NCI-H1417 (cell line): ENCODE data around the gene GCN1.

Source experiments
- DNase-seq, 3 experiments: peaks; one replicate each; lab custom pipeline; 2025; lab: John Stamatoyannopoulos, UW

Gene GCN1

DNA sequence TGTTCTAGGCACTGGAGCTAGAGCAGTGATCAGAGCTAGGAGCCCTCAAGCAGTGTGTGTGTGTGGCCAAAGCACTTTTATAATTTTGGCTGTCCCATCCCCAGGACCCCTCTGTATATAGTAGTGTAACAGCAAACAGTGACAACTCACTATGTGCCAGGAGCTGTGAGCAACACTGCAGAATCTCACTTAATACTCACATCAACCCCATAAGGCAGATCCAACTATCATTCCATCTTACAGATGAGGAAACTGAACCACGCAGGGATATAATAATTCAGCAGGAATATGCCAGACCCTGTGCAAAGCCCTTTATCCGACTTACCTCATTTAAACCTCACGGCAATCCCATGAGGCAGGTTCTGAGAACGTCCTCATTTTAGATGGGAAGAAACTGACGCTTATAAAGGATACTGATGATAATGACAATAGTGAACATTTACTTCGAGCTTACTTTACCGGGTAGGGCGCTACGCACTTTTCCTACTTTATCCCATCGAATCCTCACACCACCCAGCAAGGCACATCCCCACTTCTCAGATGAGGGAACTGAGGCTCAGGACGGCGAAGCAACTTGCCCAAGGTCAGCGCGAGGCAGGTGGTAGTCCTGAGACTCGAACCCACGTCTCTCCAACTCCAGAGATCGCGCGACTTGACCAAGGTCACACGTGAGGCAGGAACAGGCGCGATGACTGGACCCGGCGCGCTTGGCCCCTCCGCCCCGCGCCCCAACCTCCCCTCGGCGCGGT lies 78.6 kb downstream of the GCN1 start:
- DNase-seq = peak; percentile 26 to 39 (median 34)

GRCh38 chr12:120115066-120115465 lies 79.4 kb downstream of the GCN1 start:
- no peak for DNase-seq

GRCh38 chr12:120110550-120111501 lies 83.7 kb downstream of the GCN1 start:
- no peak for DNase-seq

- DNase-seq = no peak
Measured at GRCh38 chr12:120109570-120110267, 84.8 kb downstream of the GCN1 start.

GRCh38 chr12:120106151-120106550 lies 88.4 kb downstream of the GCN1 start:
- no peak for DNase-seq

GRCh38 chr12:120103371-120103770 lies 91.1 kb downstream of the GCN1 start:
- DNase-seq = no peak

DNA sequence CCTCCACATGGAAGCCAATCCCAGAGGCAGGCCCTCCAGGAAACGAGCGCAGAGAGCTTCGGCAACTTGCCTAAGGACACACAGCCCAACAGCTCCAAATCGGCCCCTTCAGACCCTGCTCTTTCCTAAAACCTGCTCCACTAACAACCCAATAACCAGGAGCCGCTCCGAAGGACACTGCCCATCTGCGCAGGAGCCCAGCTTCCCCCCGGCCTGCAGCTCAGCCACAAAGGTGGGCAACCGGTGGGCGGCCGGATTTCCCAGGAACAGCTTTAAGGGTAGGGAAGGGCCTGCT lies 91.5 kb downstream of the GCN1 start:
- DNase-seq = no peak

DNA sequence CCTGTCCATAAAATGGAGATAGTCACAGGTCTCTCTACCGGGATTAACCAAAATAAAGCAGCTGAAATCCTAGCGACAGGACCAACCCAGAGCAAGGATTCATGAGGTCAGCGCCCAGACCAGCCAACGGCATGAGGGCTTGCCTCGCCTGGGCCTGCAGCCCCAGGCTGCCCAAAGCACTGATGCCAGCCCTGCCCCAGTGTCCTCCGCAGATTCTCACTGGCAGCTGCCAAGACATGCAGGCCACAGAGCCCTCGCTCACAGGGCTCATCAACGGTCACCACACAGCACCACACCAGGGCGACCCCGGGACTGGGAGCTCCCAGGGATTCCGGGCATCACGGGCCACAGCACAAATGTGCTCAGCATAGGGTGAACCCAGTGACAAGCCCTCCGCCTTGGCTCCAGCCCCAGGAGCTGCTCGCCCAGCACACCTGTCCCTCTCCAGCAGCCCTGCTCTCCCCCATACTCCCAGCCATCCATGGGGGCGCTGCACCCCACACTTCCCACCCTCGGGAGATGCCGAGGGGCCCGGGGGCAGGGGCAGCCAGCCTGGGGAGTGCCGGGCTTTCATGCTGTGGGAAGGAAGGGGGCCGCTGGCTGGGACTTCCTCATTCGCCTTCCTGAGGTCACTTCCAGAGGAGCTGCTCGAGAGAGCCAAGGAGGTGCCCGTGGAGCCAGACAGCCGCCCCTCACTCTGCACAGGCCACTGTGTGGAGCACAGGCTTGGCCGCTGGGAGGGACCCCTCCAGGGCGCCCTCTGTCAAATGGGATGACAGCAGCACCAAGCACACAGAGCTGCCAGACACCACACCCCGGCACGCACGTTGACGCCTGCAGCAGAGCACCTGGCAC lies 92.1 kb downstream of the GCN1 start:
- no peak for DNase-seq

GRCh38 chr12:120101617-120102016 lies 92.9 kb downstream of the GCN1 start:
- DNase-seq = no peak

- DNase-seq = no peak
Measured at GRCh38 chr12:120101182-120101581, 93.3 kb downstream of the GCN1 start.

DNA sequence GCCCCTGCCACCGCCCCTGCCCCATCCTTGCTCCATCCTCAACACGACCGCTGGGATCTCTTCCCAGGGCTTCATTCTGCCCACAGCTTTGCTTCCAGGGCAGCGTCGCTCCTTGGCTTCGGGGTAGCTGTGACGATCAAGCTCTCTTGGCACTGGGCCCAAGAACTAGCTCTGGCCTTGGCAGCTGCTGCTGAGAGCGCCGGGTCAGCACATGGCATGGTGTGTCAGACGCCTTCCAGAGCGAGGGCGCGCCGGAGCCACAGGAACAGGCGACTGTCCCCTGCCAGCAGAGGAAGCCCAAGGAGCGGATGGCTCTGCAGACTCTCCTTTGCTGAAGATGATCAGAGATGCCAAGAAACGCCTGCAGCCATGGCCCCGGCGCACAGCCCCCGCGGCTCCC lies 93.9 kb downstream of the GCN1 start:
- DNase-seq = peak in 1 of 3 experiments; percentile 28

DNA sequence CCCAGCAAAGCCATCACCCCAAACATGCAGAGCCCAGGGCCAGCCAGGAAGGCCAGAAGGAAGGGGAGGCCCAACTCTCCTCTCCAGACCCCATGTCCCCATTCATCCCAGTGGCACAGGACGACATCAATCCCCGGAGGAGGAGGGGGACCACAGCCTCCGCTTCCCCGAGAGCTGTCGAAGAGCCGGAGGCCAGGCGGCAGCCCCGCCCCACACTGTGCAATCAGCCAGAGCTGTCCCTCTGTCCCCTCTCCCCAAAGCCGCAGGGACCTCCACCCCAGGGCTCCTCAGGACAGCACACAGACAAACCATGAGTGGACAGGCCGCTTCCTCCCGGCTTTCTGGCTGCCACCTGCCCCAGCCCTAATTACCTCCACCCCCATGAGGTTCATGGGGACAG lies 94.8 kb downstream of the GCN1 start:
- no peak for DNase-seq

DNA sequence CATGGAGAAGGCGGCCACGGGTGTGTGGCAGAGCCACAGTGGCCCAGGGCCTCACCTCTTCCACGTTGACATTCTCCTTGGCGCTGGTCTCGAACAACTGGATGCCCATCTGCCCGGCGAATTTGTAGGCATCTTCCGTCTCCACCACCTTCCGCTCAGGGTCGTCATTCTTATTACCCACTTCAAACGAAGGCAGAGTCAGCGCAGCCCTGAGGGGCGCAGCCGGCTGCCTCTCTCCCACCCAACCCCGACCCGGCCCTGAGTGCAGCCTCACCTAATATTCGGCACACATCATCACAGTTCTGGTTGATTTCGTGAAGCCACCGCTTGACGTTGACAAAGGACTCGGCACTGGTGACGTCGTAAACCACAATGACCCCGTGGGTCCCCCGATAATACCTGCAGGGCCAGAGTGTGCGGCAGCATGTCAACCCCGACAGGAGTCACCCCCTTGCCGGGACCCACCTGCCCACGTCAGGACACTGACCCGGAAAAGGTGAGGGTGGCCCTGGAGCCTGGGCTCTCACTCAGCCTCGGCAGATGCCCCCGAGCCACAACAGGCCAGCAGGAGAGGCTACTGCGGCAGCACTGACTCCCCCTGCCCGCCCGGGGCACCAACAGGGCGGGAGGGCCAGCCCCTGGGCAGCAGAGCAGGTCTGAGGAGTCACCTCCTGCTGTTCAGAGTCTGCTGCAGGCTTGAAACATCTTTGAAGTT lies 95.6 kb downstream of the GCN1 start:
- DNase-seq = no peak

DNA sequence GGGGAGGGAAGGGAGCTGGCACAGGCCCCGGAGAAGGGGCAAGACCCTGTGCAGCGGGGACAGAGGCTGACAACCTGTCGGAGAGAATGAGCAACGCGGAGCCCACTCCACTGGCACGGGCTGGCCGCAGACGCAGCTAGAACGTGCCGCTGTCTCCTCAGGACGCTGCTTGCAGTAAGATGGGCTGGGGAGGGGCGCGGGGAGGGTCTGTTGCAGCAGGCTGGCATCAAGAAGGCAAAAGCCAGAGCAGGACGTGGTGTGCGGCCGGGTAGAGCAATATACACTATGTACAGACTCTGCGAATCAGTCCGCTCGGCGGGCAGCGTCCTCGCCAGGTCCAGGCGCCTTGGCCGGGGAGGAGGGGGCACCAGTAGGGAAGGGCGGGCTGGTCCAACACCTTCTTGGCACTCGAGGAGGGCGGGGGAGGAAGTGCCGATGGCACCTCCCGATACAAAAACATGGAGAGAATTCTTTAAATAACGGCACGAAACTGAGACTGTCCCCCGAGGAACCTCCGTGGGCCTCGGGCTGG lies 97.8 kb downstream of the GCN1 start:
- no peak for DNase-seq

DNA sequence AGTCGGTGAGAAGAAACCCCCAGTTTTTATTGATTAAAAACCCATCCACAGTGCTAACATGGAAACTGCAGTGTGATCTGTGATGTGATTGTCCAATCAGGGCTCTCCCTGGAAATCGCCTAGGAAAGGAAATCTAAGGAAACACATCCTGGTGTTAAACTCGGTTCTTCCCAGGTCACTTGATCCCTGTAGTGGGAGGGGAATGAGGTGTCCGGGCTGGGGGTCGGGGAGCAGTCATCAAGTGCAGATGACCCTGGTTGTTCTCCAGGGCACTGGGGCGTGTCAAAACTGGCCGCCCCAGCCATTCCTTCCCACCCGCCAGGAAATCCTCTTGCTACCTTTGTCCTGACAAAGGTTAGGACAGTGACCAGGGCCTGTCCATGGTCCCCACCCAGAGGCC lies 98.8 kb downstream of the GCN1 start:
- no peak for DNase-seq

DNA sequence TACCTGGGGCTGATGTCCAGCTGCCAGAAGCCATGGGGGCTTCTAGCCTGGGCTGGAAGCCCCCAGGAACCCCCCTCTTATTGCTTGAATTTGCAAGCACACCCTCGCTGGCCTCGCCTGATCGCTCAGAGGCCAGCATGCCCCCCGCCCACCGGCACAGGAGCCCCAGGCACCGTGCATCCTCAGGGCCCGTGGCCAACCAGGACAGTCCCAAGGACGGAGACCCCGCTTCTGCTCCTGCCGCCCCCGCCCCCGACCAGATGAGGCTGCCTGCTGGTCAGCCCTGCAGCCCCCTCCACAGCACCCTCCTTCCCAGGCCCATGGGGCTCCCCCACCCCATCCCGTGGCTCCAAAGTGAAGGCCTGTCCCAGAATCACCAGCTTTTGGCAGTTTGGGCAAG lies 99.2 kb downstream of the GCN1 start:
- no peak for DNase-seq

DNA sequence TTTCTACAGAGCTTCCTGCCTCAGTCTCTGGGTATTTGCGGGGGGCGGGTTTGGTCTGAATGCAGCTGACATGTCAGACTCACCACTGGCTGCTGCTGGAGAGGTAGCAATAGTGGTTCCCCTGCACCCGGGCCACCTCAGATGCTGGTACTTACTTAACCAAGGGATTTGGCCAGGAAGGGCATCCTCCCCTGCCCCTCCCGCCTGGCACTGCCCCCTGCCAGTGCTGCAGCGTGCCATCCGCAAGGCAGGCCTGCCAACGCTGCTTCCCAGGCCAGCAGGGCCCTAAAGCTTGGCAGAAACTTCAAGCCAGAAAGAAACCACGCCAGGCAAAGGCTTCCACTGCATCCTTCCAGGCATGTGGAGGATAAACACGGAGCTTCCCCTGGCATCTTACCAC lies 100.0 kb downstream of the GCN1 start:
- no peak for DNase-seq

GRCh38 chr12:120093592-120094355 lies 100.7 kb downstream of the GCN1 start:
- peak; percentile 10 to 87 (median 76) for DNase-seq

DNA sequence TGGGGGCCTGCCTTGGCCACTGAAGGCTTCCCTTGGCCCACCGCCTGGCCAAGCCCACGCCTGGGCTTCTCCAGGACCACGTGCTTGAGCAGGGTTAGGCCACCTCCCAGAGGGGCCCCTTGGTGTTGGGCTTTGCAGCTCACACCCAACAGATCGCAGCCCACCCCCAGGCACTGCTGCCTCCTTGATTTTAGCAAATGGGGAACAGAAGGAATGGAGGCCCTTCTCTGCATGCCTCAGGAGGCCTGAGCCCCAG lies 101.3 kb downstream of the GCN1 start:
- no peak for DNase-seq

GRCh38 chr12:120092551-120093335 lies 101.8 kb downstream of the GCN1 start:
- DNase-seq = no peak
